Stimulated activated CD4-positive, alpha-beta T cell treated with anti-CD3 and anti-CD28 coated beads, Interleukin-15, amount 100 ng/mL, for 24 hours (primary cell): Measurements from ENCODE around the gene RASSF10.
A peak's percentile ranks its signal among the peaks of the same experiment; 100 is the strongest.

Experiments used
- DNase-seq: peaks from one replicate; pipeline ENCODE4 v3.0.0-alpha.2; 2020

Gene RASSF10

GRCh38 chr11:13008625-13009475 lies at the start of gene RASSF10:
RASSF10 (plus strand) TSS chr11:13009316; CDS start chr11:13009577, 261 bp downstream.
- DNase-seq, result peak; percentile 58

GRCh38 chr11:12961615-12962014 lies 47.5 kb upstream of the RASSF10 start:
- DNase-seq, result no peak

DNA sequence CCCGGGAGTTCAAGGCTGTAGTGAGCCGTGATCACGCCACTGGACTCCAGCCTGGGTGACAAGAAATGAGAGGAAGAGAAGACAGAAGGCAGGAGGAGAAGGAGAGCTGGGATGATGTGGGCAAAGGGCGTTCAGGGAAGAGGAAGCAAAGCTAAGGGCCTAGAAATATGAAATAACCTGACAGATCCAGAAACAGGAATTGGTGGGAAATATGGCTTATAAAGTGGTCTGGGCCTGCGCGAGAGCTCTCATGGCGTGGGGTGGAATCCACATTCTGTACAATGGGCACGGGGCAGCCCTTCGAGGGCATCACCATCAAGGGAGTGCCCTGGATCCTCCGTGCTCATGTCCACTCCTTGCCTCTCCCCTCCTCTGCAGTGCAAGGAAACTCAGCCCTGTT lies 46.8 kb upstream of the RASSF10 start:
- DNase-seq, result no peak

GRCh38 chr11:12963051-12963450 lies 46.1 kb upstream of the RASSF10 start:
- DNase-seq, result no peak

- DNase-seq, result peak; percentile 74
Observed at GRCh38 chr11:12963792-12964536, 45.2 kb upstream of the RASSF10 start.

DNA sequence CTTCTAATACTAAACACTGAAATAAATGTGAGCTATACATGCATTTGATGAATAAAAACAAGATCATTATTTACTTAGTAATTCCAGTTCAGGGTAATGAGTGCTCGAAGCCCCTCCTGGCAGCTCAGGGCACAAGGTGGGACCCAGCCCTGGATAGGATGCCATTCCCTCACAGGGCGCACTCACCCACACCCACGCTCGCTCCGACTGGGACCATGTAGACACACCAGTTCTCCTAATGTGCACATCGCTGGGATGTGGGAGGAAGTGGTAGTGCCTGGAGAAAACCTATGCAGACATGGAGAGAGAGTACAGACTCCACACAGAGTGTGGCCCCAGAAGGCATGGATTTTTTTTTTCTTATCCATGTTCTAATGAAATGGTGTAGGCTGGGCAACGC lies 44.5 kb upstream of the RASSF10 start:
- no peak for DNase-seq

DNA sequence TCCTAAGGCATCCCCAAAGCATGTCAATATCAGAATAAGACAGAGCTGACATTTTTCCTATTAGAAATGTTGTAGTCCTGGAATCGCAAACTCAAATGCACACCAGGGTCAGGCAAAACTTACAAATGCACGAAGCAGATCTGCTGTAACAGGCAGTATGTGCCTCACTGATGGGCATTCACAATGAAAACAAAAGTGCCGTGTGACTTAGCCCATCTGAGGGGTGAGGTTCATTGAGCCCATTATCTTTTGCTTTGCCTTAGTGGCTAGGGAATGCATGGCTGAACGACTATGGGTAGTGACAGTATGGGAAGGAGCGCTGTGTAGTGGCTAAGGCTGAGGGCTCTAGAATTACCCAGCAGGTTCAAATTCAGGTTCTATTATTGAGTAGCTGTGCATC lies 43.1 kb upstream of the RASSF10 start:
- DNase-seq, result no peak

DNA sequence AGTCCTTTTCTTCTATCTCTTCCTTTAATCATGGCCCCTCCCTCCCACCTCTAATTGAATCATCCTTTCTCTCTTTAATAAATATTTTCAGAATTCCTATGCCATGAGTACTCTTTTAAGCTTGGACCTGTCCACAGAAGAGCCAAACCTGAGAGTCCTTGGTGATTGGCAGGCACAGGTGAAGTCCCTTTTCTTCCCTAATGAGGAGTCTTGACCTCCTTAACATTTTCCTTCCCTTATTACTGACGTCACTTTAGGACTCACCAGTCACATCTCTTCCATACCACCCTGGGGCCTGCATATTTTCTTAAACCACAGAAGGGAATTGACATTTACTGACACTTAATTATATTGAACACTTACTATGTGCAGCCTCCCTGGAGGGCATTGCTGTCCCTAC lies 41.0 kb upstream of the RASSF10 start:
- DNase-seq, result no peak

- DNase-seq, result no peak
Observed at GRCh38 chr11:12968826-12969225, 40.3 kb upstream of the RASSF10 start.

DNA sequence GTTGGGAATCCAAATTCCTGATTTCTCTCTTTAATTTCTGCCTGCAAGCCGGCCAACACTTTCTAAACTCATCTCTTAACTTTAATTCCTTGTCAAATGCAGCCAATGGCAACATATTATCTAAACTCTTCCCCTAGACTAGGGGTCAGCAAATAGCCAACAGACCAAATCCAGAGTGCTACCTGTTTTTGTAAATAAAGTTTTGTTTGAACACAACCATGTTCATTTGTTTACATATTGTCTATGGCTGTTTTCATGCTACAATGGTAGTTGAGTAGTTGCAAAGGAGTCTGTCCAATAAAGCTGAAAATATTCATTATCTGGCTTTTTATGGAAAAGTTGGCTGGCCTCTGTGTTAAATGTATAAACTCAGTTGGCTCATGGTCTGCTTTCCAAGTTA lies 37.2 kb upstream of the RASSF10 start:
- DNase-seq, result no peak

DNA sequence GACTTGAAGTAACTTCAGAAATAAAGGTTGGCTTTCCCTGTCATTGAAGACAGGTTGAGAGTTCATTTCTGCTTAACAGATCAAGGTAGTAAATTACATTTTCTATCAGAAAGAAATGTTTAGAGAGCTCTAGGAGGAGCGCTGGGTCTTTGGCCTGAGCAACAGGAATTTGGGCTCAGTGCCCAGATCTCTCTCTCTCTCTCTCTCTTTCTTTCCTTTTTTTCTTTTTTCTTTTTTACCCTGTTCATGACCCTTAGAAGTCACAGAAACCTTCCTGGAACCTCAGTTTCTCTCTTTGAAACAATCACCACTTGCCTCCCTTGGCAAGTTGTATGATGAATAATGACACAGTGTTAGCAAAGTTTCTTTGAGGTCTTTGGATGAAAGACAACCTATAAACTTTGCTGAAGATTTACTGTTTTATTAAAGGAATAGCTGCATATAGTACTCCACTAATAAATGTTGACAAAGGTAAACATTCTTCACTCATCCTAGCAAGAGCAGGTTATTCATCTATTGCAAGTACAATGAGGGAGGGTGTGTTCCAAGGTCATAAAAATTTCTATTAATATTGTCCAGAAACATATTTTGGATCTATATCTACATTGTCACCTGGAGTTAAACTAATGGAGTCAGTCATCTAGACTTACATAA lies 35.5 kb upstream of the RASSF10 start:
- no peak for DNase-seq

- no peak for DNase-seq
Observed at GRCh38 chr11:12975195-12975594, 33.9 kb upstream of the RASSF10 start.

DNA sequence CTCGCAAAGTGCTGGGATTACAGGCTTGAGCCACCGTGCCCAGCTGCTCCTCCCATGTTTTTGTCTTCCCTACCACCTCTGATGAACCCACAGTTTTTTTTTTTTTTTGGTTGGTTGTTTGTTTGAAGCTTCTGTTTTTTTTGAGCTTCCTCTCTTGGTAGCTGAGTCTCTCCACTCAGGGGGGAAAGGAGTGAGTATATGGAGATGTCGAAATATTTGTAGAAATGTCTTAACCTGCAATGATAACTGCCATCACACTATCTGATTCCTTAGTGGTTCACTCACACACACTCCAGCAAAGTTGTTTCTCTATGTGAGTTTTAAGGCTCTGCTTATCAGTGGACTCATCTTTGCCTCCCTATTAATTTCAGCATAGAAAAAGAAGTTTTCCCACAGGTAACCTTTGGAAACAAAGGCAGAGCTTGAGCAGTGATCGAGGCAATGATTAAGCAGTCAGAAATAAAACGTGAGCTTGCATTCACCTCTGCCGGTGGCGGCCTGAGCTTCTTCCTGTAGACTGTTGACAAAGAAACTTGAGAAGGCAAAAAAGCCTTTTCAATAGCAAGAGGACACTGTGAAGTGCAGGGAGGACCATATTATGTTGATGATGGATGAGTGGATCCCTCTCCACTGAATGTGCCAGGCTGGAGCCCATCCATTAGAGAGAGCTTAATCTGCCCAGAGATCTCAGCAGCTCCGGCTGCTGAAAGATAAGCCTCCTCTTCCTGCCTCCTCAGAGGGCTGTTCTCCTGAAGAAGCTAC lies 29.0 kb upstream of the RASSF10 start:
- DNase-seq, result no peak

DNA sequence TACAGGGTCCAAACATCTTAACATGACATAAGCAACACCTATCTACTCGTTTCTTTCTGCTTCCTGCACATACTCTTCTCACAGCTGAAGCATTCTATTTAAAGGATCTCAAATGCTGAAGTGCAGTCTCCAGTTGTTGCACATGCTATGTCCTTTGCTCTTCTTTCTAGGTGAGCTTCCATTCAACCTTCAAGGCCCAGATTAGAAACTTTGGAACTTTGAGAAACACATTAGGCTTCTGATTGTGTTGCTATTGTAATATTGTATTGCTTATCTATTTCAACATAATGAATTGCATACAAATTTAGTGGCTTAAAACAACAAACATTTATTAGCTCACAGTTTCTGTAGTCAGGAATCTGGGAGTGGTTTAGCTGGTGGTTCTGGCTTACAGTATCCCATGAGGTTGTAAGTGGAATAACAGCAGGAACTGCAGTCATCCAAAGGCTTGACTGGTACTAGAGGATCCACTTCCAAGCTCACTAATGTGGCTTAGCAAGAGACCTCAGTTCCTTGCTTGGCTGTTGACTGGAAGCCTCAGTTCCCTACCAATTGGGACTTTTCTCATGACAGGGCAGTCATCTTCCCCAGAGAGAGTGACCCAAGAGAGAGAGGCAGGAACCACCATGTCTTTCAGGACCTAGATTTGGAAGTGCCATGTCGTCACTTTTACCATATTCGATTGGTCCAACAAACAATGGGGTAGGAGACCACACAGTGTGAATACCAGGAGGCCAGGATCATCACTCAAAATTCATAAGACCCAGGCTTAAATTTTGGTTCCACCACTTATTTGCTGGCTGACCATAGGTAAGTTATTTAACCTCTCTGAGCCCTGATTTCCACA lies 27.2 kb upstream of the RASSF10 start:
- DNase-seq, result no peak

- DNase-seq, result no peak
Observed at GRCh38 chr11:12983336-12983735, 25.8 kb upstream of the RASSF10 start.

GRCh38 chr11:12986194-12986898 lies 22.8 kb upstream of the RASSF10 start:
- no peak for DNase-seq

DNA sequence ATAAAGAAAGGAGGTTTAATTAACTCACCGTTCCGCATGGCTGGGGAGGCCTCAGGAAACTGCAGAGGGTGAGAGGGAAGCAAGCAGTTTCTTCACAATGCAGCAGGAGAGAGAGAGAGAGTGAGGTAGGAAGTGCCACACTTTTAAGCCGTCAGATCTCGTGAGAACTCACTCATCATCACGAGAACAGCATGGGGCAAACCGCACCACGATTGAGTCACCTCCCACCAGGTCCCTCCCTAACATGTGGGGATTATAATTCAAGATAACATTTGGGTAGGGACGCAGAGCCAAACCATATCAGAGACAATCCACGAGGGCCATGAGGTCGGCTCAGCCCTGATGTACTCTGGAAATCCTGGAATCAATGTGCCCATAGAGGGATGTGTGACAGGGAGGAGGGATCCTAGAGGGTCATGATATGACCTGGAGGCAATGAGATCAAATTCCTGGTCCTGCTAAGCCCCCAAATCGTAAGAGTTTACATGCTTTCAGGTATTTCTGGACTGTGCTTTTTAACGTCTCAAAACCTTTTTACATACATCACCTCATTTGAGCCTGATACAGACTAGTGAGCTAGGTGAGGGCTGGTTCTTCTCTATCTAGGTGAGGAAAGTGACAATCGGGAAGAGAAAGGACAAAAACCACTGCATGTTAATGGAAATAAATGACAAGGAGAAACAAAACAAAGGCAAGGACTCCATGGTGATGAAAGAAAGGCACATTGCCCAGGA lies 19.5 kb upstream of the RASSF10 start:
- DNase-seq, result no peak

DNA sequence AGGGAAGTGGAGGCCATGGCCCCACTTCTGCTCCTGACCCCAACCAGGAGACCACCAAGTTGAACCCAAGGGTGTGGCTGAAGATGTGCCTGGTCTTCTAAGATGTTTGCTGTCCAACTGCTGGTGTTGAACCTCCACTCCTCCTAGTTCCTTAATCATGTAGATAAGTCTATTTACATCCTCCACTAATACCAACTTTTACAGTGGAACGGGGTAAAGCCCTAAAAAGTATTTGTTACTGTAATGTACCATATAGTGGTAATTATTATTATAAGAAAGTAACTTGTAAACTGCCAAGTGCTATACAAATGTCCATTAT lies 19.0 kb upstream of the RASSF10 start:
- no peak for DNase-seq

DNA sequence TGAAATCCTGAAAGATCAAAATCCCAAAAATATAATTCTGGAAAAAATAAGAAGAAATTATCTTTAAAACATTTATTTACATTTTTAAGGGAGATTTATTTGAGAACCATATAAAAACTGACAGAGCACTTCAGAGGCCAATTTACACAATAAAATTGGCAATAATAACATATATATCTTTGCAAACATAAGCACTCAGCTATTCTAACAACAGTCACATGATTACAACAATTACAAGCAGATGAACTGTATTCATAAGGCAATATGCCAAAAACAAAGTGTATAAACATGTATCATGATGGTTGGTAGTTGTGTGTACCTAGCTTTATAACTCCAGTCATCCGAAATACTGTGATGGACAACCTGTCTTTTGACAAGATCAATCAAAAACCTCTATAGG lies 17.7 kb upstream of the RASSF10 start:
- DNase-seq, result no peak

DNA sequence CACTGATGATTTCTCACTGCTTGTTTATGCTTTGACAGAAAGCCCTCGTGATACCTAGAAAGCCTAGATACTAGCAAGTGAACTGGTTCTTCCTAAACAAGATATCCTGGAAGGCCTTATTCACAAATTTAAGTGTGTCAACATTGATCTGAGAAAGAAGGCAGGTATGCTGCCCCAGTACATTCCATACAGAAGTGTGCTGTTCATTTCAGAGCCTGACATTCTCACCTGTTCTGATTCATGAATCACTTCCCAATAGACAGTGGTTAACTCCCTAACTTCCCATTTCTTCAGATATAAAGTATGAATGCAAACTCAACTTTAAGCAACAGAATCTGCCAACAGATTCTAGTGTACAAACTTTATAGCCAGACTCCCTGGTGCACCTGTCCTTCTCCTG lies 15.5 kb upstream of the RASSF10 start:
- DNase-seq, result no peak

GRCh38 chr11:12994476-12994875 lies 14.6 kb upstream of the RASSF10 start:
- DNase-seq, result no peak
